Measurements from ENCODE around the gene OR4D2.

OR4D2 gene

GRCh38 chr17:58165981-58166380 lies 801 bp upstream of the OR4D2 start:
- in situ Hi-C loops (cut with HindIII; ENCODE audit: low pct_ligation_motif_present, low pct_unique_long_range_greater_than_20kb, low sequenced_read_pairs): no loop called here
- DNase-seq: peak; percentile 8

- in situ Hi-C loops (cut with HindIII; ENCODE audit: low pct_ligation_motif_present, low pct_unique_long_range_greater_than_20kb, low sequenced_read_pairs): no loop called here
- no peak for DNase-seq
Observed at GRCh38 chr17:58170622-58171021, 3.8 kb downstream of the OR4D2 start.

- DNase-seq: peak; percentile 58
- in situ Hi-C loops (cut with HindIII; ENCODE audit: low pct_ligation_motif_present, low pct_unique_long_range_greater_than_20kb, low sequenced_read_pairs): no loop called here
Observed at GRCh38 chr17:58172369-58173071, 5.7 kb downstream of the OR4D2 start.

- in situ Hi-C loops (cut with HindIII; ENCODE audit: low pct_ligation_motif_present, low pct_unique_long_range_greater_than_20kb, low sequenced_read_pairs): no loop called here
- no peak for DNase-seq
Observed at GRCh38 chr17:58174871-58175270, 8.1 kb downstream of the OR4D2 start.

GRCh38 chr17:58176200-58176599 lies 9.4 kb downstream of the OR4D2 start:
- in situ Hi-C loops (cut with HindIII; ENCODE audit: low pct_ligation_motif_present, low pct_unique_long_range_greater_than_20kb, low sequenced_read_pairs): no loop called here
- peak; percentile 11 for DNase-seq

GRCh38 chr17:58181796-58182195 lies 15.0 kb downstream of the OR4D2 start:
- in situ Hi-C loops (cut with HindIII; ENCODE audit: low pct_ligation_motif_present, low pct_unique_long_range_greater_than_20kb, low sequenced_read_pairs): no loop called here
- DNase-seq: no peak

- DNase-seq: no peak
- in situ Hi-C loops (cut with HindIII; ENCODE audit: low pct_ligation_motif_present, low pct_unique_long_range_greater_than_20kb, low sequenced_read_pairs): no loop called here
Observed at GRCh38 chr17:58183514-58183913, 16.7 kb downstream of the OR4D2 start.

GRCh38 chr17:58184308-58184985 lies 17.7 kb downstream of the OR4D2 start:
- DNase-seq: no peak
- in situ Hi-C loops (cut with HindIII; ENCODE audit: low pct_ligation_motif_present, low pct_unique_long_range_greater_than_20kb, low sequenced_read_pairs): no loop called here

GRCh38 chr17:58184986-58185761 lies 18.4 kb downstream of the OR4D2 start:
- no peak for DNase-seq
- in situ Hi-C loops (cut with HindIII; ENCODE audit: low pct_ligation_motif_present, low pct_unique_long_range_greater_than_20kb, low sequenced_read_pairs): no loop called here

GRCh38 chr17:58186591-58186990 lies 19.8 kb downstream of the OR4D2 start:
- in situ Hi-C loops (cut with HindIII; ENCODE audit: low pct_ligation_motif_present, low pct_unique_long_range_greater_than_20kb, low sequenced_read_pairs): no loop called here
- DNase-seq: no peak

- DNase-seq: no peak
- in situ Hi-C loops (cut with HindIII; ENCODE audit: low pct_ligation_motif_present, low pct_unique_long_range_greater_than_20kb, low sequenced_read_pairs): no loop called here
Observed at GRCh38 chr17:58187063-58187462, 20.3 kb downstream of the OR4D2 start.

- in situ Hi-C loops (cut with HindIII; ENCODE audit: low pct_ligation_motif_present, low pct_unique_long_range_greater_than_20kb, low sequenced_read_pairs): no loop called here
Observed at GRCh38 chr17:58187675-58188074, 20.9 kb downstream of the OR4D2 start.

GRCh38 chr17:58189436-58190146 lies 22.8 kb downstream of the OR4D2 start:
- DNase-seq: peak; percentile 89
- in situ Hi-C loops (cut with HindIII; ENCODE audit: low pct_ligation_motif_present, low pct_unique_long_range_greater_than_20kb, low sequenced_read_pairs): no loop called here

More at GRCh38 chr17:58187675-58188074, 20.9 kb downstream of the OR4D2 start:
- no peak for DNase-seq

- in situ Hi-C loops (cut with HindIII; ENCODE audit: low pct_ligation_motif_present, low pct_unique_long_range_greater_than_20kb, low sequenced_read_pairs): no loop called here
- no peak for DNase-seq
Observed at GRCh38 chr17:58191241-58191896, 24.6 kb downstream of the OR4D2 start.

GRCh38 chr17:58192612-58193011 lies 25.8 kb downstream of the OR4D2 start, which contains the start of gene EPX:
TSS of gene EPX (plus strand) at chr17:58192726. CDS start at chr17:58192847, 121 bp downstream.
- DNase-seq: no peak
- in situ Hi-C loops (cut with HindIII; ENCODE audit: low pct_ligation_motif_present, low pct_unique_long_range_greater_than_20kb, low sequenced_read_pairs): no loop called here

GRCh38 chr17:58193641-58194255 lies 27.0 kb downstream of the OR4D2 start:
- DNase-seq: no peak
- in situ Hi-C loops (cut with HindIII; ENCODE audit: low pct_ligation_motif_present, low pct_unique_long_range_greater_than_20kb, low sequenced_read_pairs): no loop called here

GRCh38 chr17:58195518-58196123 lies 28.8 kb downstream of the OR4D2 start:
- DNase-seq: no peak
- in situ Hi-C loops (cut with HindIII; ENCODE audit: low pct_ligation_motif_present, low pct_unique_long_range_greater_than_20kb, low sequenced_read_pairs): no loop called here

- in situ Hi-C loops (cut with HindIII; ENCODE audit: low pct_ligation_motif_present, low pct_unique_long_range_greater_than_20kb, low sequenced_read_pairs): no loop called here
- DNase-seq: no peak
Observed at GRCh38 chr17:58196610-58197009, 29.8 kb downstream of the OR4D2 start.

Data from ACHN (cell line).